NCI-H446 treated with DMSO at 0.1 percent for 48 hours (cell line): ENCODE measurements around the gene NUTM2B.
"Not testable (repeated sequence)": the region's sequence is repeated elsewhere in the genome, so short reads cannot be mapped to it uniquely, and the experiment has no call there.

Experiments
- DNase-seq: peaks from one replicate; lab custom pipeline; 2025; lab: John Stamatoyannopoulos, UW

The NUTM2B gene, protein sequence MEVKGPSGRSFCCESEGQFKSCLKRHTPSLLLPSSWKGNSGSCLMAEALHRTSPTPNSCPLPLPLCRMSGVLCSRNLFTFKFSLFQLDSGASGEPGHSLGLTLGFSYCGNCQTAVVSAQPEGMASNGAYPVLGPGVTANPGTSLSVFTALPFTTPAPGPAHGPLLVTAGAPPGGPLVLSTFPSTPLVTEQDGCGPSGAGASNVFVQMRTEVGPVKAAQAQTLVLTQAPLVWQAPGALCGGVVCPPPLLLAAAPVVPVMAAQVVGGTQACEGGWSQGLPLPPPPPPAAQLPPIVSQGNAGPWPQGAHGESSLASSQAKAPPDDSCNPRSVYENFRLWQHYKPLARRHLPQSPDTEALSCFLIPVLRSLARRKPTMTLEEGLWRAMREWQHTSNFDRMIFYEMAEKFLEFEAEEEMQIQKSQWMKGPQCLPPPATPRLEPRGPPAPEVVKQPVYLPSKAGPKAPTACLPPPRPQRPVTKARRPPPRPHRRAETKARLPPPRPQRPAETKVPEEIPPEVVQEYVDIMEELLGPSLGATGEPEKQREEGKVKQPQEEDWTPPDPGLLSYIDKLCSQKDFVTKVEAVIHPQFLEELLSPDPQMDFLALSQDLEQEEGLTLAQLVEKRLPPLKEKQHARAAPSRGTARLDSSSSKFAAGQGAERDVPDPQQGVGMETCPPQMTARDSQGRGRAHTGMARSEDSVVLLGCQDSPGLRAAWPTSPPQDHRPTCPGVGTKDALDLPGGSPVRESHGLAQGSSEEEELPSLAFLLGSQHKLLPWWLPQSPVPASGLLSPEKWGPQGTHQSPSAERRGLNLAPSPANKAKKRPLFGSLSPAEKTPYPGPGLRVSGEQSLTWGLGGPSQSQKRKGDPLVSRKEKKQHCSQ

GRCh38 chr10:79702927-79703326, at the start of gene NUTM2B:
NUTM2B (plus strand) TSS chr10:79703227; CDS start chr10:79703610, 383 bp downstream.
- DNase-seq = not testable (repeated sequence)

DNA sequence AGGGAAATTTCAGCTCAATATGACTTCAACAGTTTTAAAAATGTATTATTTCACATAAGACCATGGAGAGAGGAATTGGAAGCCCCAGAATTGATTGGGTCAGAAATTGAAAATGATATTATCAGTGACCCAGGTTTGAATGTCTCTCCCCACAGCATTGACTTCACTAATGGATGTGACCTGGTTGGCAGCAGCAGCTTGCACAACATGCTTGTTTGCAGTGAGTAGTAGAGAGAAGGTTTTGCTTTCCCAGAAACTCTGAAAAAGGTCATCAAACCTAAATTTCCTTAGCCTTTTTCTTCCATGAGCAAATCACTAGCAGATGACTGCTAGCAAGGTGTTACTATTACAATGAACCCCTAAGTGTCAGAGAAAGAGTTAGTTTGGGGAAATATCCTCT, 39.7 kb upstream of the NUTM2B start:
- not testable (repeated sequence) for DNase-seq

DNA sequence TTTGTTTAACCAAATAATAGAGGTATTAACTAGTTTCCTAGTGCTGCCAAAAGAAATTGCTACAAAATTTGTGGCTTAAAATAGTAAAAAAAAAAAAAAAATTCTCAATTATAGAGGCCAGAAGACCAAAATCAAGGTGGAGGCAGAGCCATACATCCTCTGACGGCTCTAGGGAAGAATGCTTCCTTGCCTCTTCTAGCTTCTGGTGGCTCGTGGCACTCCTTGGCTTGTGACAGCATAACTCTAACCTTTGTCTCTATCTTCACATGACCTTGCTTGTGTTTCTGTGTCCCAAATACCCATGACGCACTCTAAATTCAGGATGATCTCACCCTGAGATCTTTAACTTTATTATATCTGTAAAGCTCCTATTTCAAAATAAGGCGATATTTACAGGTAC, 38.3 kb upstream of the NUTM2B start:
- not testable (repeated sequence) for DNase-seq

DNA sequence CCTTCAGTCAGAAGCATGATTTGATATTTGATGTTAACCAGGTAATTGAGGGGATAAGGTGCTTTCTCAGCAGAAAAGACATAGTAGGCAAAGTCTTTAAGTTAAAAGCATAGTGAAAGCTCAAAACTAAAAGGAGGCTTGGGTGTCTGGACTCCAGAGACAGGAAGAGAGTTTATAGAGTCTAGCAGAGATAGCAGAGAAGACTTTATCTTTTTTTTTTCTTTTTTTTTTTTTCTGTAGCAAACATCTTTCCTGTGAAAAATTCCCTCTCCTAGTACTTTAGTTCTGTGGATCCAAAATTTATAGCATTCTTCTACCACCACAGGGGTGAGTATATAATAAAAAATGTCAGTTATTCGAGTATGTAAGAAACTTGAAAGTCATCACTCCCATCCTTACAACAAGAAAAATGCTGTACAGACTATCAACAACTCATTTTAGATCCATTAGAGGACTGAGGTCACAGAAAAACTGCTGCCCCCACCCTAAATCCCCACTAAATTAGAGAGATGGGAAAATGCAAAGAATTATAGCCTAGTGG, 33.7 kb upstream of the NUTM2B start:
- DNase-seq = not testable (repeated sequence)

GRCh38 chr10:79674878-79675277, 28.1 kb upstream of the NUTM2B start:
- DNase-seq = not testable (repeated sequence)

GRCh38 chr10:79683026-79683883, 19.8 kb upstream of the NUTM2B start:
- DNase-seq = not testable (repeated sequence)

- DNase-seq = not testable (repeated sequence)
These were observed 18.9 kb upstream of the NUTM2B start for GRCh38 chr10:79683884-79684720.

- not testable (repeated sequence) for DNase-seq
These were observed 17.9 kb upstream of the NUTM2B start for GRCh38 chr10:79685044-79685685.

DNA sequence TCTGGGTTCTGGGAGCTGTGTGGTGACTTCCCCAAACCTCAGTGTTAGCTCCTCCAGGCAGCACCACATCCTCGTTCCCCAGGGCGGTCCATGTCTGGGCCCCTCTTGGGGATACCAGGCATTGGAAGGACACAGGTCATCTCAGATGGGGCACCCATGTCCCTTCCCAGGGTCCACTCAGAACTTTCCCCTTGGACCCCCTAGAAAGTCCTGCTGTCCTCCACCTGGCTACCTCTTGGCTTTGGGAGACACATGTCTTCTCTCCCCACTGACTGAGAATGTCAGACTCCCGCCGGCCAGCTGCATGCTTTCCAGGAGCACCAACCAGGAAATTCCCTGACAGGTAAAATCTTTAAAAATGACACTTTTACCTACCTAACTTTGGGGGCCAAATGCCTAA, 16.4 kb upstream of the NUTM2B start:
- DNase-seq = not testable (repeated sequence)

DNA sequence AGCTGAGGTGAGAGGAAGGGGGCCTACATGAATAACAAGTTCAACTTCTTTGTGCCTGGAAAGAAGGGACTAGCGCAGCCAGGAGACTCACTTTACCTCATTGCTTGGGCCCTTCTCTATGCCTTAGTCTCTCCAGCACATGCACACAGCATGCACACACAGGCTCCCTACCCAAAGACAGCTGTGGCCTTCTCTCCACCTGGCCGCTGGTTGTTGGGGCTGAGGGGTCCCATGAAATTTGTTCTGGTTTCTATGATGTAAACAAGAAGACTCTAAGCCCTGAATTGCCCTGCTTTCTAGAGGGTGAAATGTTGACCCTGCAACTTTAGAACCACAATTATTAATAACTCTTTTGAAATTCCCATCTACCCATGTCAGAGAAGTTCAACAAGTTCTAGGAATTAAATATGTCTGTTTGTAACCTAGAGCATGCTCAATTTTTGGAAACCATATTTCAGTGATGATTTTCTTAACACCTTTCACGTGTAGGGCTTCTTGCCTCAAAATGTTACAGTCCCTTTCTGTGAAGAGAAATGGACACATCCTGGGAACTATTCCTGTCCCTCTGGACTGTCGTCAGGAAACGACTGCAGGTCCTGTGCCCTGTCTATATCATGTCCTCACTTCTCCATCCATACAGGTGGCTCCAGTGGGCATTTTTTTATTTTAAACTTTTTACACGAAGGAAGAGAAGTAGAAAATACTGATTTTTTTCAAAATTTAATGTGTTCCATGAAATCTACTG, 15.4 kb upstream of the NUTM2B start:
- not testable (repeated sequence) for DNase-seq

GRCh38 chr10:79688798-79689197, 14.2 kb upstream of the NUTM2B start:
- not testable (repeated sequence) for DNase-seq

DNA sequence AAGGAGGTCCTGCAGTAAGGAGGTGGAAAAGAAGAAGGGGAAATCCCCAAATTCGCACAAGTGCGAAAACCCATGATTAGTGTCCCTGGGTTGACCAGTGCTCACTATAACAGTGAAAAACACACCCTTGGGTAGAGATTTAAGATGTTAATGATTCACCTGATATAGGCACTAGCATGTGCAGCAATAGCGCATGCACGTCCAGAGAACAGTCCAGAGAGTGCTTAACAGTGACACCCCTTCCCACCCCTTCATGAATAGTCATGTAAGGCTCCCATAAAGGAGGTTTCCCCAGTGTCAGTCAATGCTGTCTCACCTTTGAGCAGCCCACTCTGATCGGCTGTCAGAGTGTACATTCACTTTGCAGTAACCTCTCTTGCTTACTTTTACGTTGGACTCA, 6.4 kb upstream of the NUTM2B start:
- not testable (repeated sequence) for DNase-seq

GRCh38 chr10:79697141-79697540, 5.9 kb upstream of the NUTM2B start:
- DNase-seq = not testable (repeated sequence)

DNA sequence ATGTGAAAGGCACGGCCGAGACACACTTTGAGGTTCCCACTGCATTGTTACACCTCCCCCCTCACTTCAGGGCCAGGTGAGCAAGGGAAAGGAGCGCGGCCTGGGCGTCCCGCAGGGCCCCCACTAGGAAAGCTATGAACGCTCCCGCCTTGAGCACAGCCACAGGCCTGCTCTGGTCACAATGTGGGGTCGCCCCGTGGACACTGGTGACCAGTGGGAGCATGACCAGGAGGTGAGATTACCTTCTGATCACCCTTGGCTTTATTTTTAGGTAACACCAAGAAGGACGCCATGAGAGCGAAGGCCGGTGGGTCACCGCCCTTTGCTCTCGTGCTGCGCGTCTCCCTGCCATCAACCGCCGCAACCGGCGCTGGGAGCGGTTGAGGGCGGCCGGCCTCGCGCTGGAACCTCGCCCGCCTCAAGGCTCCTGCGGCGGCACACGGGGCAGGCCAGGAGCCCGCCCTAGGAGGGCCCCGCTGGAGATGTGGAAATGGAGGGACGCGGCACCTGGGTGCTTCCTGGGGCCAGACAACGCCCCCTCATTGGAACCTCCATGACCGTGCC, 2.6 kb upstream of the NUTM2B start:
- DNase-seq = not testable (repeated sequence)

- not testable (repeated sequence) for DNase-seq
These were observed 4.0 kb downstream of the NUTM2B start for GRCh38 chr10:79707017-79707416.

GRCh38 chr10:79714976-79715375, 11.9 kb downstream of the NUTM2B start:
- DNase-seq = not testable (repeated sequence)

DNA sequence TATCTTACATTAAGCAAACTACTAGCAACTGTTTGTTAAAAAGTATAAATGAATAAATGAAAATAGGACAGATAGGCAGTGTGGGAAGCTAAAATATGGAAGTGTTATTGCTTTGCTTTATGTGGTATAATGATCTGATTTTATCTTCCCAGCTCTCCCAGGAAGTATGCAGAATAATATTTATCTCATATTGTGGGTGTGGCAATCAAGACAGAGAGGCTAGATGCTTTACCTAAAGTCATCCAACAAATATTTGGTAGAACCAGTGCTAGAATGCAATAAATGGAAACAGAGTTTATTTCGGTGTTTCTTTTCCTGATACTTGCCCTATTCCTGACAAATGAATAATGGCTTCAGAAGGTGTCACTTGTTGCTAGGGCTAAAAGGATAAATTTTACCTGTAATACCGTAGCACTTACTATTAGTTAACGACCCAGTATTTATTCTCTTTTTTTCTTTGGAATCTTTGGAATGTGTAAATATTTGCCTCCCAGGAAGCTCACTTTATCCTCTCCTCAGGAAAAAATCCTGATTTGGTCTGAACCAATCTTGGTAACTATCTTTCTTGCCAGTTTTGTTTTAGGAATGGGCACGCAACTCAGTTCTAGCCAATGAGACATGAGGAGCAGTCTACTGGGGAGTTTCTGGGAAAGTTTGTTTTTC, 14.0 kb downstream of the NUTM2B start:
- not testable (repeated sequence) for DNase-seq

DNA sequence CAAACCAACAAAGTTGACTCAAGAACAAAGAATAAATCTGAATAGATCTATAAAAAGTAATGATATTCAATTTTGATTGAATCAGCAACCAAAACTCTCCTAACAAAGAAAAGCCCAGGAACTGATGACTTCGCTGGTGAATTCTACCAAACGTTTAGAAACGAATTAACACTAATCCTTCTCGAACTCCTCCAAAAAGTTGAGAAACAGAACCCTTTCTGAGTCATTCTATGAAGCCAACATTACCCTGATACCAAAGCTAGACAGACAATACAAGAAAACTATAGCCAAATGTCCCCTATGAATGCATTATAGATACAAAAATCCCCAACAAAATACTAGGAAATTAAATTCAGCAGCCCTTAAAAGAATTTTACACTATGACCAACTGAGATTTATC, 17.0 kb downstream of the NUTM2B start:
- DNase-seq = not testable (repeated sequence)
